Measurements from ENCODE around the gene BAAT.

The BAAT gene

GRCh38 chr9:101326501-101326900 is 58.3 kb downstream of the BAAT start:
- no peaks in the 10 kb centered on the region for H3K27me3 ChIP-seq (ENCODE audit: control insufficient read depth in 5 of 5, insufficient read depth in 4 of 5, low read length in 5 of 5)
- H3K4me3 ChIP-seq (ENCODE audit: low read depth in 1 of 5, low read length in 5 of 5), result no peak overlapping the region
- H3K9me3 ChIP-seq (ENCODE audit: control insufficient read depth in 5 of 5, low read length in 5 of 5), result no peaks in the 10 kb centered on the region
- H3K36me3 ChIP-seq (ENCODE audit: control insufficient read depth in 5 of 5, insufficient read depth in 5 of 5, low read length in 5 of 5), result no peaks in the 10 kb centered on the region
- no peak overlapping the region for H3K27ac ChIP-seq (ENCODE audit: low read depth, low read length)
- H3K4me1 ChIP-seq (ENCODE audit: control insufficient read depth in 5 of 5, insufficient read depth in 5 of 5, low read length in 5 of 5), result peaks cover 0 to 16% (median 5%) of the 10 kb centered on the region in 5 donors
- no peak overlapping the region for H3K9ac ChIP-seq (ENCODE audit: low read length in 5 of 5)

GRCh38 chr9:101326035-101326434 is 58.8 kb downstream of the BAAT start:
- Histone ChIP-seq H3K9me3 (ENCODE audit: control insufficient read depth in 5 of 5, low read length in 5 of 5) (no peaks in the 10 kb centered on the region), H3K9ac (ENCODE audit: low read length in 5 of 5) (no peak overlapping the region), H3K4me1 (ENCODE audit: control insufficient read depth in 5 of 5, insufficient read depth in 5 of 5, low read length in 5 of 5) (peaks cover 0 to 16% (median 5%) of the 10 kb centered on the region in 5 donors), H3K36me3 (ENCODE audit: control insufficient read depth in 5 of 5, insufficient read depth in 5 of 5, low read length in 5 of 5) (no peaks in the 10 kb centered on the region), H3K27ac (ENCODE audit: low read depth, low read length) (no peak overlapping the region), H3K4me3 (ENCODE audit: low read depth in 1 of 5, low read length in 5 of 5) (no peak overlapping the region), H3K27me3 (ENCODE audit: control insufficient read depth in 5 of 5, insufficient read depth in 4 of 5, low read length in 5 of 5) (no peaks in the 10 kb centered on the region)

- Histone ChIP-seq H3K9me3 (ENCODE audit: control insufficient read depth in 5 of 5, low read length in 5 of 5) (no peaks in the 10 kb centered on the region), H3K4me3 (ENCODE audit: low read depth in 1 of 5, low read length in 5 of 5) (no peak overlapping the region), H3K27me3 (ENCODE audit: control insufficient read depth in 5 of 5, insufficient read depth in 4 of 5, low read length in 5 of 5) (no peaks in the 10 kb centered on the region), H3K36me3 (ENCODE audit: control insufficient read depth in 5 of 5, insufficient read depth in 5 of 5, low read length in 5 of 5) (no peaks in the 10 kb centered on the region), H3K9ac (ENCODE audit: low read length in 5 of 5) (no peak overlapping the region), H3K4me1 (ENCODE audit: control insufficient read depth in 5 of 5, insufficient read depth in 5 of 5, low read length in 5 of 5) (peaks cover 0 to 16% (median 5%) of the 10 kb centered on the region in 5 donors), H3K27ac (ENCODE audit: low read depth, low read length) (no peak overlapping the region)
These were observed 59.8 kb downstream of the BAAT start for GRCh38 chr9:101325053-101325452.

- H3K27me3 ChIP-seq (ENCODE audit: control insufficient read depth in 5 of 5, insufficient read depth in 4 of 5, low read length in 5 of 5), result no peaks in the 10 kb centered on the region
- no peak overlapping the region for H3K9ac ChIP-seq (ENCODE audit: low read length in 5 of 5)
- H3K36me3 ChIP-seq (ENCODE audit: control insufficient read depth in 5 of 5, insufficient read depth in 5 of 5, low read length in 5 of 5), result no peaks in the 10 kb centered on the region
- peaks cover 0 to 16% (median 5%) of the 10 kb centered on the region in 5 donors for H3K4me1 ChIP-seq (ENCODE audit: control insufficient read depth in 5 of 5, insufficient read depth in 5 of 5, low read length in 5 of 5)
- no peak overlapping the region for H3K27ac ChIP-seq (ENCODE audit: low read depth, low read length)
- no peaks in the 10 kb centered on the region for H3K9me3 ChIP-seq (ENCODE audit: control insufficient read depth in 5 of 5, low read length in 5 of 5)
- H3K4me3 ChIP-seq (ENCODE audit: low read depth in 1 of 5, low read length in 5 of 5), result no peak overlapping the region
These were observed 60.5 kb downstream of the BAAT start for GRCh38 chr9:101324245-101324804.

- H3K9ac ChIP-seq (ENCODE audit: low read length in 5 of 5), result no peak overlapping the region
- no peaks in the 10 kb centered on the region for H3K27me3 ChIP-seq (ENCODE audit: control insufficient read depth in 5 of 5, insufficient read depth in 4 of 5, low read length in 5 of 5)
- H3K4me3 ChIP-seq (ENCODE audit: low read depth in 1 of 5, low read length in 5 of 5), result no peak overlapping the region
- no peaks in the 10 kb centered on the region for H3K9me3 ChIP-seq (ENCODE audit: control insufficient read depth in 5 of 5, low read length in 5 of 5)
- no peak overlapping the region for H3K27ac ChIP-seq (ENCODE audit: low read depth, low read length)
- H3K4me1 ChIP-seq (ENCODE audit: control insufficient read depth in 5 of 5, insufficient read depth in 5 of 5, low read length in 5 of 5), result peaks cover 0 to 16% (median 5%) of the 10 kb centered on the region in 5 donors
- H3K36me3 ChIP-seq (ENCODE audit: control insufficient read depth in 5 of 5, insufficient read depth in 5 of 5, low read length in 5 of 5), result no peaks in the 10 kb centered on the region
These were observed 61.7 kb downstream of the BAAT start for GRCh38 chr9:101323129-101323528.

- no peak overlapping the region for H3K9ac ChIP-seq (ENCODE audit: low read length in 5 of 5)
- peaks cover 0 to 7% (median 4%) of the 10 kb centered on the region in 5 donors for H3K4me1 ChIP-seq (ENCODE audit: control insufficient read depth in 5 of 5, insufficient read depth in 5 of 5, low read length in 5 of 5)
- H3K4me3 ChIP-seq (ENCODE audit: low read depth in 1 of 5, low read length in 5 of 5), result no peak overlapping the region
- H3K27me3 ChIP-seq (ENCODE audit: control insufficient read depth in 5 of 5, insufficient read depth in 4 of 5, low read length in 5 of 5), result no peaks in the 10 kb centered on the region
- H3K36me3 ChIP-seq (ENCODE audit: control insufficient read depth in 5 of 5, insufficient read depth in 5 of 5, low read length in 5 of 5), result no peaks in the 10 kb centered on the region
- H3K9me3 ChIP-seq (ENCODE audit: control insufficient read depth in 5 of 5, low read length in 5 of 5), result no peaks in the 10 kb centered on the region
- H3K27ac ChIP-seq (ENCODE audit: low read depth, low read length), result no peak overlapping the region
These were observed 67.1 kb downstream of the BAAT start for GRCh38 chr9:101317735-101318134.

GRCh38 chr9:101315112-101315450 is 69.7 kb downstream of the BAAT start:
- Histone ChIP-seq H3K4me3 (ENCODE audit: low read depth in 1 of 5, low read length in 5 of 5) (no peak overlapping the region), H3K9ac (ENCODE audit: low read length in 5 of 5) (no peak overlapping the region), H3K4me1 (ENCODE audit: control insufficient read depth in 5 of 5, insufficient read depth in 5 of 5, low read length in 5 of 5) (peaks cover 0 to 16% (median 7%) of the 10 kb centered on the region in 5 donors), H3K36me3 (ENCODE audit: control insufficient read depth in 5 of 5, insufficient read depth in 5 of 5, low read length in 5 of 5) (no peaks in the 10 kb centered on the region), H3K27me3 (ENCODE audit: control insufficient read depth in 5 of 5, insufficient read depth in 4 of 5, low read length in 5 of 5) (no peaks in the 10 kb centered on the region), H3K27ac (ENCODE audit: low read depth, low read length) (no peak overlapping the region), H3K9me3 (ENCODE audit: control insufficient read depth in 5 of 5, low read length in 5 of 5) (no peaks in the 10 kb centered on the region)

GRCh38 chr9:101312661-101313060 is 72.1 kb downstream of the BAAT start:
- Histone ChIP-seq H3K36me3 (ENCODE audit: control insufficient read depth in 5 of 5, insufficient read depth in 5 of 5, low read length in 5 of 5) (no peaks in the 10 kb centered on the region), H3K4me1 (ENCODE audit: control insufficient read depth in 5 of 5, insufficient read depth in 5 of 5, low read length in 5 of 5) (peaks cover 0 to 16% (median 7%) of the 10 kb centered on the region in 5 donors), H3K27me3 (ENCODE audit: control insufficient read depth in 5 of 5, insufficient read depth in 4 of 5, low read length in 5 of 5) (no peaks in the 10 kb centered on the region), H3K4me3 (ENCODE audit: low read depth in 1 of 5, low read length in 5 of 5) (no peak overlapping the region), H3K9me3 (ENCODE audit: control insufficient read depth in 5 of 5, low read length in 5 of 5) (no peaks in the 10 kb centered on the region), H3K27ac (ENCODE audit: low read depth, low read length) (no peak overlapping the region), H3K9ac (ENCODE audit: low read length in 5 of 5) (peak overlapping the region in 1 of 5 donors; percentile 35)

- Histone ChIP-seq H3K36me3 (ENCODE audit: control insufficient read depth in 5 of 5, insufficient read depth in 5 of 5, low read length in 5 of 5) (no peaks in the 10 kb centered on the region), H3K9me3 (ENCODE audit: control insufficient read depth in 5 of 5, low read length in 5 of 5) (no peaks in the 10 kb centered on the region), H3K4me1 (ENCODE audit: control insufficient read depth in 5 of 5, insufficient read depth in 5 of 5, low read length in 5 of 5) (peaks cover 0 to 22% (median 11%) of the 10 kb centered on the region in 5 donors), H3K9ac (ENCODE audit: low read length in 5 of 5) (no peak overlapping the region), H3K27ac (ENCODE audit: low read depth, low read length) (no peak overlapping the region), H3K4me3 (ENCODE audit: low read depth in 1 of 5, low read length in 5 of 5) (no peak overlapping the region), H3K27me3 (ENCODE audit: control insufficient read depth in 5 of 5, insufficient read depth in 4 of 5, low read length in 5 of 5) (no peaks in the 10 kb centered on the region)
These were observed 72.9 kb downstream of the BAAT start for GRCh38 chr9:101311758-101312420.

- Histone ChIP-seq H3K36me3 (ENCODE audit: control insufficient read depth in 5 of 5, insufficient read depth in 5 of 5, low read length in 5 of 5) (no peaks in the 10 kb centered on the region), H3K27me3 (ENCODE audit: control insufficient read depth in 5 of 5, insufficient read depth in 4 of 5, low read length in 5 of 5) (no peaks in the 10 kb centered on the region), H3K9me3 (ENCODE audit: control insufficient read depth in 5 of 5, low read length in 5 of 5) (no peaks in the 10 kb centered on the region), H3K27ac (ENCODE audit: low read depth, low read length) (no peak overlapping the region), H3K4me3 (ENCODE audit: low read depth in 1 of 5, low read length in 5 of 5) (no peak overlapping the region), H3K9ac (ENCODE audit: low read length in 5 of 5) (no peak overlapping the region), H3K4me1 (ENCODE audit: control insufficient read depth in 5 of 5, insufficient read depth in 5 of 5, low read length in 5 of 5) (peaks cover 0 to 25% (median 14%) of the 10 kb centered on the region in 5 donors)
These were observed 73.6 kb downstream of the BAAT start for GRCh38 chr9:101311191-101311590.

Measured in subcutaneous abdominal adipose tissue (tissue), 5 donors.